Endothelial cell (in vitro differentiated cells): ENCODE measurements around the gene PATL2. TPM values are rescaled to one million over a fixed set of nuclear protein-coding genes. Genes with fewer than 3 reads are reported as not detected.
"Not testable (repeated sequence)": the region's sequence is repeated elsewhere in the genome, so short reads cannot be mapped to it uniquely, and the experiment has no call there.

ENCODE experiments used
- DNase-seq: peaks from one replicate; pipeline ENCODE4 v3.0.0; 2021; ENCODE audit warnings: low spot score
- H3K27ac Mint-ChIP-seq: one replicate; pipeline ENCODE4 v1.8.0; 2021; ENCODE audit warnings: mixed read lengths, inconsistent platforms; ENCODE audit not compliant: unreplicated experiment
- H3K27me3 Mint-ChIP-seq: one replicate; pipeline ENCODE4 v1.8.0; 2021; ENCODE audit warnings: mild to moderate bottlenecking, moderate library complexity, mixed read lengths, inconsistent platforms; ENCODE audit not compliant: unreplicated experiment
- H3K36me3 Mint-ChIP-seq: one replicate; pipeline ENCODE4 v1.8.0; 2021; ENCODE audit warnings: mild to moderate bottlenecking, low read depth, mixed read lengths, inconsistent platforms; ENCODE audit not compliant: unreplicated experiment
- H3K4me1 Mint-ChIP-seq: one replicate; pipeline ENCODE4 v1.8.0; 2021; ENCODE audit warnings: mild to moderate bottlenecking, mixed read lengths, inconsistent platforms; ENCODE audit not compliant: unreplicated experiment
- H3K4me3 Mint-ChIP-seq: one replicate; pipeline ENCODE4 v1.8.0; 2021; ENCODE audit warnings: mild to moderate bottlenecking, mixed read lengths, inconsistent platforms; ENCODE audit not compliant: unreplicated experiment
- H3K9me3 Mint-ChIP-seq: one replicate; pipeline ENCODE4 v1.8.0; 2021; ENCODE audit warnings: mixed read lengths, inconsistent platforms; ENCODE audit not compliant: unreplicated experiment
- CTCF ChIP-seq: fragments of 200-600 bp; sonication (generic); IDR thresholded peaks from one replicate; pipeline ENCODE4 v1.5.0; 2021; ENCODE audit warnings: antibody characterized with exemption; ENCODE audit not compliant: unreplicated experiment
- total RNA-seq: library from RNA; stranded (reverse); fragmentation: NEBNext Ultra II Directional; extraction: Animal tissue kit (Norgen Biotek cat#: 25700); gene quantifications from one replicate; pipeline ENCODE4 v1.2.1, GENCODE V29; 2021; ENCODE audit not compliant: unreplicated experiment

PATL2 gene
- total RNA-seq, 1 donor from 2014 or later, result 0.69 TPM

GRCh38 chr15:44641651-44642050, 69.5 kb downstream of the PATL2 start:
- Mint-ChIP-seq H3K36me3 (peaks cover 25% of the 10 kb centered on the region), H3K27me3 (peaks cover 2% of the 10 kb centered on the region), H3K27ac (no peak overlapping the region), H3K4me3 (no peak overlapping the region), H3K4me1 (no peaks in the 10 kb centered on the region), H3K9me3 (peaks cover 7% of the 10 kb centered on the region)
- TF ChIP-seq CTCF, result no peak
- DNase-seq, result no peak

GRCh38 chr15:44636976-44637375, 74.1 kb downstream of the PATL2 start:
- DNase-seq, result no peak
- no peaks in the 10 kb centered on the region for H3K4me1 Mint-ChIP-seq
- peak overlapping the region; percentile 47 for H3K4me3 Mint-ChIP-seq
- no peaks in the 10 kb centered on the region for H3K9me3 Mint-ChIP-seq
- H3K36me3 Mint-ChIP-seq, result peaks cover 14% of the 10 kb centered on the region
- H3K27me3 Mint-ChIP-seq, result peaks cover 2% of the 10 kb centered on the region
- H3K27ac Mint-ChIP-seq, result no peak overlapping the region
- TF ChIP-seq CTCF, result no peak

GRCh38 chr15:44633603-44634002, 77.5 kb downstream of the PATL2 start:
- H3K36me3 Mint-ChIP-seq, result peaks cover 9% of the 10 kb centered on the region
- peaks cover 1% of the 10 kb centered on the region for H3K27me3 Mint-ChIP-seq
- no peaks in the 10 kb centered on the region for H3K9me3 Mint-ChIP-seq
- no peak overlapping the region for H3K4me3 Mint-ChIP-seq
- no peak for TF ChIP-seq CTCF
- no peak overlapping the region for H3K27ac Mint-ChIP-seq
- H3K4me1 Mint-ChIP-seq, result no peaks in the 10 kb centered on the region
- no peak for DNase-seq

GRCh38 chr15:44625286-44625685, 85.8 kb downstream of the PATL2 start:
- not testable (repeated sequence) for DNase-seq, H3K4me1 Mint-ChIP-seq, H3K27ac Mint-ChIP-seq, H3K9me3 Mint-ChIP-seq, H3K27me3 Mint-ChIP-seq, H3K4me3 Mint-ChIP-seq
- peaks cover 12% of the 10 kb centered on the region for H3K36me3 Mint-ChIP-seq

- Mint-ChIP-seq H3K9me3 (no peaks in the 10 kb centered on the region), H3K27ac (no peak overlapping the region), H3K36me3 (peaks cover 10% of the 10 kb centered on the region), H3K4me3 (no peak overlapping the region), H3K27me3 (no peaks in the 10 kb centered on the region), H3K4me1 (peaks cover 3% of the 10 kb centered on the region)
- TF ChIP-seq CTCF, result no peak
- DNase-seq, result no peak
Measured at GRCh38 chr15:44623178-44623577, 87.9 kb downstream of the PATL2 start.

- H3K9me3 Mint-ChIP-seq, result no peaks in the 10 kb centered on the region
- H3K4me3 Mint-ChIP-seq, result no peak overlapping the region
- DNase-seq, result no peak
- no peaks in the 10 kb centered on the region for H3K27me3 Mint-ChIP-seq
- H3K27ac Mint-ChIP-seq, result no peak overlapping the region
- H3K4me1 Mint-ChIP-seq, result no peaks in the 10 kb centered on the region
- H3K36me3 Mint-ChIP-seq, result peaks cover 8% of the 10 kb centered on the region
- no peak for TF ChIP-seq CTCF
Measured at GRCh38 chr15:44620081-44620480, 91.0 kb downstream of the PATL2 start.
